ENCODE data around the gene PPFIA1. TPM values are rescaled to one million over a fixed set of nuclear protein-coding genes. Genes with fewer than 3 reads are reported as not detected.
A peak's percentile ranks its signal among the peaks of the same experiment; 100 is the strongest.

Gene PPFIA1
- total and polyA plus RNA-seq, 10 of the 15 experiments (the other 5 are each of a cell fraction or from before 2014, with no cell fraction given), result 5.2 to 26.2 (median 15.8) TPM

GRCh38 chr11:70415191-70415590 is 144.7 kb downstream of the PPFIA1 start:
- DNase-seq (ENCODE audit: low read depth, low spot score), result no peak
- TF ChIP-seq MYC (IDR thresholded peaks at IDR 0.05; ENCODE audit: insufficient read depth, insufficient read length, insufficient replicate concordance, low read length, severe bottlenecking) (no peak), CREB1 (IDR thresholded peaks at IDR 0.05; ENCODE audit: low read depth) (no peak), CTCF (IDR thresholded peaks at IDR 0.05 in 2 of 3, conservative IDR thresholded peaks at IDR 0.05 in 1 of 3; ENCODE audit: control insufficient read depth in 2 of 3, extremely low read depth in 1 of 3, insufficient read depth in 1 of 3, low read depth in 3 of 3, low read length in 3 of 3) (peak in 1 of 3 experiments; percentile 15; a peak in 1 of 6 replicates), NR2F1 (conservative IDR thresholded peaks at IDR 0.05) (no peak), RAD21 (IDR thresholded peaks at IDR 0.05; ENCODE audit: insufficient read depth, low read depth, low read length) (0 out of 2 replicates have a peak, but pooled peaks have one; percentile 13)
- CTCF ChIA-PET, result no interaction called here
- Histone ChIP-seq H3K4me3 (no peak overlapping the region), H4K20me1 (ENCODE audit: control insufficient read depth, insufficient read depth) (no peaks in the 10 kb centered on the region), H3K9me3 (replicated peaks; ENCODE audit: control insufficient read depth, insufficient read depth, low read length) (no peaks in the 10 kb centered on the region), H3K27me3 (replicated peaks in 1 of 2; ENCODE audit: control insufficient read depth in 2 of 2, insufficient read depth in 2 of 2, low read length in 1 of 2) (no peaks in the 10 kb centered on the region), H3K4me2 (ENCODE audit: control insufficient read depth, insufficient read depth) (no peak overlapping the region), H3K27ac (ENCODE audit: control insufficient read depth, insufficient read depth) (no peak overlapping the region), H3K4me1 (ENCODE audit: control insufficient read depth, insufficient read depth, low read length) (no peaks in the 10 kb centered on the region), H3K79me2 (ENCODE audit: control insufficient read depth, insufficient read depth, low read length) (no peaks in the 10 kb centered on the region), H3K36me3 (ENCODE audit: control insufficient read depth in 2 of 2, insufficient read depth in 2 of 2, low read length in 1 of 2) (no peaks in the 10 kb centered on the region; a peak in 1 of 4 replicates), H3K9ac (ENCODE audit: control insufficient read depth, insufficient read depth, low read length) (no peak overlapping the region), H2AFZ (ENCODE audit: control insufficient read depth, low read depth, low read length) (no peak overlapping the region)
- RAD21 ChIA-PET (ENCODE audit: unreplicated experiment), result no interaction called here
- POLR2A ChIA-PET, result no interaction called here
- ATAC-seq, result no peak
- in situ Hi-C loops (cut with MboI) (no loop called here), intact Hi-C loops (cut with micrococcal nuclease; ENCODE audit: unreplicated experiment) (no loop called here)
- SMC1A ChIA-PET (ENCODE audit: uncharacterized antibody, unreplicated experiment), result no interaction called here
- WGBS (ENCODE audit: insufficient coverage, insufficient replicate concordance, low lambda C conversion rate, missing lambda C conversion rate), result 55% methylated on average over 10 of the region's 10 CpGs
- BruUV-seq (replicated peaks), result no TSS peak
- no peak for FAIRE-seq

Measured in GM12878 (cell line).